Neural cell (in vitro differentiated cells): ENCODE results near the gene COG7. TPM values are rescaled to one million over a fixed set of nuclear protein-coding genes. Genes with fewer than 3 reads are reported as not detected.

Source experiments
- H2AFZ ChIP-seq: fragments of 200-600, 300-800 bp; sonication (generic), shearing (Covaris generic); 2 replicates; pipeline ENCODE4 v1.6.0; 2014; ENCODE audit warnings: low read depth, mild to moderate bottlenecking, antibody characterized with exemption, low read length, moderate library complexity
- H3F3A ChIP-seq: fragments of 200-600 bp; shearing (Covaris generic); 2 replicates; pipeline ENCODE4 v1.6.1; 2016; ENCODE audit warnings: mild to moderate bottlenecking, moderate library complexity, mixed read lengths, antibody characterized with exemption, low read length; ENCODE audit not compliant: insufficient read depth, poor library complexity, severe bottlenecking
- H3K27ac ChIP-seq: fragments of 200-600, 300-800 bp; sonication (generic), shearing (Covaris generic); 2 replicates; pipeline ENCODE4 v1.5.1; 2014; ENCODE audit warnings: mild to moderate bottlenecking, low read length, moderate library complexity
- H3K27me3 ChIP-seq: fragments of 300-800, 200-600 bp; sonication (generic), shearing (Covaris generic); 2 replicates; pipeline ENCODE4 v1.6.0; 2014; ENCODE audit warnings: mild to moderate bottlenecking, low read depth, low read length, moderate library complexity; ENCODE audit not compliant: insufficient read depth
- H3K36me3 ChIP-seq: fragments of 300-800, 200-600 bp; sonication (generic), shearing (Covaris generic); 2 replicates; pipeline ENCODE4 v1.5.1; 2014; ENCODE audit warnings: mild to moderate bottlenecking, antibody characterized with exemption, low read length, moderate library complexity; ENCODE audit not compliant: insufficient read depth
- H3K4me2 ChIP-seq: fragments of 300-800, 200-600 bp; sonication (generic), shearing (Covaris generic); 2 replicates; pipeline ENCODE4 v1.6.0; 2014; ENCODE audit warnings: mild to moderate bottlenecking, low read length
- H3K4me3 ChIP-seq: fragments of 300-800, 200-600 bp; sonication (generic), shearing (Covaris generic); 2 replicates; pipeline ENCODE4 v1.5.1; 2014; ENCODE audit warnings: mild to moderate bottlenecking, low read length, moderate library complexity
- H3K79me2 ChIP-seq: fragments of 200-600 bp; shearing (Covaris generic); replicated peaks from 2 replicates; pipeline ENCODE4 v1.6.0; 2014; ENCODE audit warnings: mild to moderate bottlenecking, low read length, moderate library complexity; ENCODE audit not compliant: insufficient read depth
- H3K9ac ChIP-seq: fragments of 300-800, 200-600 bp; sonication (generic), shearing (Covaris generic); 2 replicates; pipeline ENCODE4 v1.6.1; 2016; ENCODE audit warnings: mild to moderate bottlenecking, low read length, mixed read lengths
- H3K9me2 ChIP-seq: fragments of 200-600 bp; shearing (Covaris generic); 2 replicates; pipeline ENCODE4 v1.6.1; 2016; ENCODE audit warnings: mild to moderate bottlenecking, low read length, mixed read lengths; ENCODE audit not compliant: insufficient read depth
- H3K9me3 ChIP-seq: fragments of 200-600, 300-800 bp; sonication (generic), shearing (Covaris generic); 2 replicates; pipeline ENCODE4 v1.6.1; 2016; ENCODE audit warnings: mild to moderate bottlenecking, mixed run types, low read length, moderate library complexity, mixed read lengths
- H4K20me1 ChIP-seq: fragments of 200-600 bp; shearing (Covaris generic); 2 replicates; pipeline ENCODE4 v1.6.1; 2016; ENCODE audit warnings: mild to moderate bottlenecking, mixed run types; ENCODE audit not compliant: insufficient read depth
- CTCF ChIP-seq: fragments of 450-650 bp; IDR thresholded peaks from 2 replicates; pipeline ENCODE4 v1.5.1; 2014; ENCODE audit warnings: antibody characterized with exemption, mild to moderate bottlenecking, moderate library complexity; ENCODE audit not compliant: poor library complexity, severe bottlenecking
- EP300 ChIP-seq: fragments of 450-650 bp; conservative IDR thresholded peaks from 2 replicates; pipeline ENCODE4 v1.6.1; 2014; ENCODE audit warnings: antibody characterized with exemption, mild to moderate bottlenecking, moderate library complexity; ENCODE audit not compliant: poor library complexity, severe bottlenecking
- EZH2 ChIP-seq: fragments of 200-600, 300-800 bp; shearing (Covaris generic), sonication (generic); IDR thresholded peaks from 2 replicates; pipeline ENCODE4 v1.6.1; 2014; ENCODE audit warnings: antibody characterized with exemption, low read length, borderline replicate concordance, mild to moderate bottlenecking; ENCODE audit not compliant: insufficient read depth, poor library complexity, severe bottlenecking
- MXI1 ChIP-seq: fragments of 450-650 bp; conservative IDR thresholded peaks from 2 replicates; pipeline ENCODE4 v1.6.1; 2014; ENCODE audit warnings: antibody characterized with exemption, mild to moderate bottlenecking; ENCODE audit not compliant: poor library complexity, severe bottlenecking
- POLR2AphosphoS5 ChIP-seq: IDR thresholded peaks from 2 replicates; pipeline ENCODE4 v1.6.1; 2012
- RAD21 ChIP-seq: fragments of 450-650 bp; conservative IDR thresholded peaks from 2 replicates; pipeline ENCODE4 v1.6.1; 2014; ENCODE audit warnings: antibody characterized with exemption, mild to moderate bottlenecking, moderate library complexity
- SMC3 ChIP-seq: fragments of 450-650 bp; conservative IDR thresholded peaks from 2 replicates; pipeline ENCODE4 v1.6.1; 2014; ENCODE audit warnings: antibody characterized with exemption, mild to moderate bottlenecking, moderate library complexity; ENCODE audit not compliant: poor library complexity
- TAF1 ChIP-seq: IDR thresholded peaks from 2 replicates; pipeline ENCODE4 v1.6.1; 2012; ENCODE audit warnings: low read depth
- polyA plus RNA-seq: library from polyadenylated mRNA; depleted of rRNA; stranded (reverse); fragments of >200 nt; gene quantifications from 2 replicates; pipeline ENCODE4 v1.2.3, GENCODE V29; 2014
- TF ChIP-seq, protein P1 (sequence below): IDR thresholded peaks from 2 replicates; pipeline ENCODE4 v1.6.1; 2012; ENCODE audit warnings: borderline replicate concordance

Gene COG7
- polyA plus RNA-seq, 1 donor from 2014 or later = 16.2 TPM

DNA sequence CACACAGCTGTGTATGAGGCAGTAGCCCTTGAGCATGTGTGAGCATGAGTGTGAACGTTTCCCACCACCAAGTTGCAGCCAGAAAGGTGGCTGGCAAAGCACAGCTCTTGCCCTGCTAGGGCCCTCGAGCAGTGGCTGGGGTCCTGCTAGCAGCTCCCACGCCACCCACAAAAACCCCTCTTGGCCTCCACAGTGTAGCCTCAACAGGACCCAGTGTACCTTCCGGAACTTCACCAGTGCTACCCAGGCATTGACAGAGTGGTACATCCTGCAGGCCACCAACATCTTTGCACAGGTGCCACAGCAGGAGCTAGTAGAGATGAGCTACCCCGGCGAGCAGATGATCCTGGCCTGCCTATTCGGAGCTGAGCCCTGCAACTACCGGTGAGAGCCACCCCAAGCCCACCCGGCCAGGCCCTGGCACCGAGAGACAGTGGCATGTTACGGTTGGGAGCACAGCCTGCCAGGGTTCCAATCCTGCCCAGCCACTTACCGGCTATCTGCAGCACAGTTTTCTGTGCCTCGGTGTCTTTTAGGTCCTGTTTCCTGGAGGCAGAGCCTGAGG lies 97.8 kb downstream of the COG7 start:
- Histone ChIP-seq H3K9ac (no peak overlapping the region), H3K79me2 (no peaks in the 10 kb centered on the region), H4K20me1 (no peaks in the 10 kb centered on the region), H3K27me3 (no peaks in the 10 kb centered on the region), H3K9me2 (no peaks in the 10 kb centered on the region), H3F3A (no peaks in the 10 kb centered on the region), H3K4me3 (no peak overlapping the region), H3K9me3 (no peaks in the 10 kb centered on the region), H2AFZ (no peak overlapping the region), H3K36me3 (no peaks in the 10 kb centered on the region), H3K27ac (no peak overlapping the region), H3K4me2 (no peak overlapping the region)
- TF ChIP-seq CTCF (no peak), POLR2AphosphoS5 (no peak), EP300 (no peak), EZH2 (no peak)
- TF ChIP-seq, protein P1, sequence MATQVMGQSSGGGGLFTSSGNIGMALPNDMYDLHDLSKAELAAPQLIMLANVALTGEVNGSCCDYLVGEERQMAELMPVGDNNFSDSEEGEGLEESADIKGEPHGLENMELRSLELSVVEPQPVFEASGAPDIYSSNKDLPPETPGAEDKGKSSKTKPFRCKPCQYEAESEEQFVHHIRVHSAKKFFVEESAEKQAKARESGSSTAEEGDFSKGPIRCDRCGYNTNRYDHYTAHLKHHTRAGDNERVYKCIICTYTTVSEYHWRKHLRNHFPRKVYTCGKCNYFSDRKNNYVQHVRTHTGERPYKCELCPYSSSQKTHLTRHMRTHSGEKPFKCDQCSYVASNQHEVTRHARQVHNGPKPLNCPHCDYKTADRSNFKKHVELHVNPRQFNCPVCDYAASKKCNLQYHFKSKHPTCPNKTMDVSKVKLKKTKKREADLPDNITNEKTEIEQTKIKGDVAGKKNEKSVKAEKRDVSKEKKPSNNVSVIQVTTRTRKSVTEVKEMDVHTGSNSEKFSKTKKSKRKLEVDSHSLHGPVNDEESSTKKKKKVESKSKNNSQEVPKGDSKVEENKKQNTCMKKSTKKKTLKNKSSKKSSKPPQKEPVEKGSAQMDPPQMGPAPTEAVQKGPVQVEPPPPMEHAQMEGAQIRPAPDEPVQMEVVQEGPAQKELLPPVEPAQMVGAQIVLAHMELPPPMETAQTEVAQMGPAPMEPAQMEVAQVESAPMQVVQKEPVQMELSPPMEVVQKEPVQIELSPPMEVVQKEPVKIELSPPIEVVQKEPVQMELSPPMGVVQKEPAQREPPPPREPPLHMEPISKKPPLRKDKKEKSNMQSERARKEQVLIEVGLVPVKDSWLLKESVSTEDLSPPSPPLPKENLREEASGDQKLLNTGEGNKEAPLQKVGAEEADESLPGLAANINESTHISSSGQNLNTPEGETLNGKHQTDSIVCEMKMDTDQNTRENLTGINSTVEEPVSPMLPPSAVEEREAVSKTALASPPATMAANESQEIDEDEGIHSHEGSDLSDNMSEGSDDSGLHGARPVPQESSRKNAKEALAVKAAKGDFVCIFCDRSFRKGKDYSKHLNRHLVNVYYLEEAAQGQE = no peak

DNA sequence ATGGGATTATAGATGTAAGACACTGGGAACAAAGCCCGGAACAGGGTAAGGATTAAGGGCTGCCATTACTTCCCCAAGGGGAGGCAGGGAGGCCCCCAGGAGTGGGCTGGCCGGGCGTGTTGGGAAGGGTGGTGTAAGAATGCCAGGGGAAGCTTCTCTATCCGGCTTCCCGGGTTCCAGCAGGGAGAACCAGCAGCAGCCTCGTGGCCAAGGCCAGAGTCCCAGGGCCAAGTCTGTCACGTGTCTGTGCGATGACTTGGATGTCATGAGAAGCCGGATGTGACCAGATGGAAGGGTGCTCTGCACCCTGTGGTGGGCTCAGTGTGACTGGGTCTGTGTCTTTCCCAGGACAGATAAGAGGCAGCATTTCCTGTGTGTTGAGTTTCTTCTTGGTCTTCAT lies 98.7 kb downstream of the COG7 start:
- Histone ChIP-seq H4K20me1 (no peaks in the 10 kb centered on the region), H3K9me2 (no peaks in the 10 kb centered on the region), H3K9me3 (no peaks in the 10 kb centered on the region), H3K36me3 (no peaks in the 10 kb centered on the region), H3K4me3 (no peak overlapping the region), H3K27me3 (no peaks in the 10 kb centered on the region), H3F3A (no peaks in the 10 kb centered on the region), H3K79me2 (no peaks in the 10 kb centered on the region), H3K9ac (no peak overlapping the region), H3K27ac (no peak overlapping the region), H2AFZ (no peak overlapping the region), H3K4me2 (no peak overlapping the region)
- TF ChIP-seq EP300 = no peak
- TF ChIP-seq CTCF = no peak
- no peak for TF ChIP-seq RAD21
- no peak for TF ChIP-seq SMC3
- TF ChIP-seq EZH2 = no peak
- TF ChIP-seq MXI1 = no peak
- TF ChIP-seq, protein P1 = no peak
- no peak for TF ChIP-seq TAF1
- no peak for TF ChIP-seq POLR2AphosphoS5
